Measurements from ENCODE around the gene COQ8B.

The COQ8B gene

DNA sequence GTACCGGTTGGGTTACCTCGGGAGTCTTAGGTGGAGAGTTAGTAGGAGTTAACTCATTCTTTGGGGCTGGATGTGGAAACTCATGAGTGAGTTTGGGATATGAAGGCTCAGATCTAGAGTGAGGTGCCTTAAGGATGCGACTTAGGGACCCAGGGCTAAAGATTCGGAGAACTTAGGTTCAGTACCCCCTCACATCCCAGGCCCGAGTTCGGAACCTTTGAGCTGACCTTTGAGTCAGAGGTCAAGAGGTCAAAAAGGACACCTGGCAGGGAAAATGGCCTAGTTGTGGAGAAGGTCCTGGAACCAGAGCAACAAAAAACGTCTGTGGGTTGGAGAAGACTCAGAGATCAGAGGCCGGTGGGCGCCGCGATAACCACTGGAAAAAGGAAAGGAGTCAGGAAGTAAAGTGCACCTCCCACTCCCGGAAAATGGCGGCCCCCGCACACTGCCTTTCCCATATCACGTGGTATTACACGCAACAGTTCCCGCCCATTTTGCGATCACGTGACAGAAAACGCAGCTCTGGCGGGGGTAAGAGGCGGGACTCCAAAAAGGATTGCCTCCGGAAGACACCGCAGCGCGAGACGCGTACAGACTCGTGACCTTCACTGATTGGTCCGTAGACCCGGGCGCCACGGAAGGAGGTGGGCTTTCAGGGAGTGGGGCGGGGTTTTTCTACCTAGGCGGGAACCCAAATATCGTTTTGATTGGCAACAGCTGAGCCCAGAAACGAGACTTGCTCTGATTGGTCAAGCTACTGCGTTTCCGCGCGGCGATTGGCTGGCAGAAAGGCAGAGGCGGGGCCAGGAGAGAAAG is 33.6 kb upstream of the COQ8B start, which contains the start of gene ACTMAP:
ACTMAP (minus strand) TSS at position 420 of the 816 bp plus-strand sequence. CDS start 674 bp downstream, outside the sequence.
- H3K27ac Mint-ChIP-seq: peak within 1 kb of the TSS; percentile 95
- no peaks in the 10 kb centered on the region for H3K9me3 Mint-ChIP-seq
- H3K27me3 Mint-ChIP-seq: no peaks in the 10 kb centered on the region
- peaks cover 5% of the 10 kb centered on the region for H3K36me3 Mint-ChIP-seq
- peak; percentile 98 to 99 for DNase-seq (ENCODE audit: low spot score in 2 of 2)
- peak within 1 kb of the TSS; percentile 100 for H3K4me3 Mint-ChIP-seq
- peak; percentile 84 for ATAC-seq (ENCODE audit: low read depth)
- H3K4me1 Mint-ChIP-seq: peaks cover 37% of the 10 kb centered on the region

DNA sequence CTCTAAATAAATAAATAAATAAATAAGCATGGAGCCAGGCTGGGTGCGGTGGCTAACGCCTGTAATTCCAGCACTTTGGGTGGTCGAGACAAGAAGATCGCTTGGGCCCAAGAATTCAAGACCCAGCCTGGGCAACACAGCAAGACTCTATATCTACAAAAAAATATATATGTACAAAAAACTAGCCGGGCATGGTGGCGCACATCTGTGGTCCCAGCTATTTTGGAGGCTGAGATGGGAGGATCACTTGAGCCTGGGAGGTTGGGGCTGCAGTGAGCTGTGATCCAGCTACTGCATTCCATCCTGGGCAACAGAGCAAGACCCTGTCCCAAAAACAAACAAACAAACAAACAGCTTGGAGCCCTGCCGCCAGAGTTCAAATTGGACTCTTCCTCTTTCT is 30.9 kb upstream of the COQ8B start:
- no peak for ATAC-seq (ENCODE audit: low read depth)
- no peaks in the 10 kb centered on the region for H3K27me3 Mint-ChIP-seq
- H3K4me1 Mint-ChIP-seq: peaks cover 24% of the 10 kb centered on the region
- H3K36me3 Mint-ChIP-seq: peaks cover under 1% of the 10 kb centered on the region
- no peak for DNase-seq (ENCODE audit: low spot score in 2 of 2)
- no peaks in the 10 kb centered on the region for H3K9me3 Mint-ChIP-seq
- no peak overlapping the region for H3K4me3 Mint-ChIP-seq
- no peak overlapping the region for H3K27ac Mint-ChIP-seq

DNA sequence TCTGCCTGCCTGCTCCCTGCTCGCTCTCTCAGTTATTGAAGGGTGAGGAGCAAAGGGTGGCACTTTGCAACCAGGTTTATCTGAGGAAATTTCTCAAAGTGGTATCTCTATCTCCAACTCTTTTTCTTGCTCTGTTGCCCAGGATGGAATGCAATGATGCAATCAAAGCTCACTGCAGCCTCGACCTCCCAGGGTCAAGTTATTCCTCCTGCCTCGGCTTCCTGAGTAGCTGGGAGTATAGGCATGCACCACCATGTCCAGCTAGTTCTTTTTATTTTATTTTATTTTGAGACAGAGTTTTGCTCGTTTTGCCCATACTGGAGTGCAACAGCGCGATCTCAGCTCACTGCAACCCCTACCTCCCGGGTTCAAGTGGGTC is 28.7 kb upstream of the COQ8B start:
- Mint-ChIP-seq H3K4me1 (peaks cover 22% of the 10 kb centered on the region), H3K36me3 (no peaks in the 10 kb centered on the region), H3K27me3 (no peaks in the 10 kb centered on the region), H3K4me3 (no peak overlapping the region), H3K9me3 (no peaks in the 10 kb centered on the region), H3K27ac (no peak overlapping the region)
- no peak for DNase-seq (ENCODE audit: low spot score in 2 of 2)
- ATAC-seq (ENCODE audit: low read depth): no peak

DNA sequence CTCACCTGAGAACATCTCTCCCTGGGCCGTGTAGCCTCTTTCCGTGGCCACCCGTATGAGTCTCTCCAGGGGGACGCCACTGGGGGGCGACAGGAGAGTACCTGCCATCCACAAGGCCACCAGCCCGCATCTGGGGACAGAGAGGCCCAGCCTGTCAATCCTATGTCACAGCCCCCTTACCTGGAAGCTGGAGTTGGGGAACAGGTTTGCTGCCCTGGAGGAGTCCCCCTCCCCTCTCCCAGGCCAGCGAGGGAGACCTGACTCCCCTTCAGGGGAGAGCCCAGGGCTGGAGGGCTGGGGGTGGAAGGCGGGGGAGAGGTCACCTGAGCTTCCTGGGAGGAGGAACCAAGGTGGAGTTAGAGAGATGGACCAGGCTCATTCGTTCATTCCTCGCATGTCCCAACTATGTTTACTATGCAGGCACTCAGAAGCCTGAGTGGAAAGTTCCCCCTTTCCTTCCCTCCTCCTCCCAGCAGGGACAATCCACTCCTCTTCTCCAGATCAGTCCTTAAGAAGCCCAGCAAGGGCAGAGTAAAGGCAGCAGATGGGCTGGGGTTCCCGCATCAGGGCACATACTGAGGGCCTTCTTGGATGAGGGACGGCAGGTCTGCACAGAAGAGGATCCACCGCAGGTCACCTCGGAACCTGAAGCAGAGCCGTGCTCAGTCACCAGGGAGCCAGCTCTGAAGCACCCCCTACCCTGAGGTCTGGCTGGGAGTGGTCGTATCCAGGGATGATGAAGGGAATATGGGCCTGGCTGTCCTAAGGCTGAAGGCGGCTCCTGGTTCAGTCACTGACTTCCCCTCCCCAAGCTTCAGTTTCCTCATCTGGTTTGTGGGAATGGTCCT is 28.1 kb upstream of the COQ8B start:
- peak; percentile 32 for ATAC-seq (ENCODE audit: low read depth)
- no peak overlapping the region for H3K4me3 Mint-ChIP-seq

DNA sequence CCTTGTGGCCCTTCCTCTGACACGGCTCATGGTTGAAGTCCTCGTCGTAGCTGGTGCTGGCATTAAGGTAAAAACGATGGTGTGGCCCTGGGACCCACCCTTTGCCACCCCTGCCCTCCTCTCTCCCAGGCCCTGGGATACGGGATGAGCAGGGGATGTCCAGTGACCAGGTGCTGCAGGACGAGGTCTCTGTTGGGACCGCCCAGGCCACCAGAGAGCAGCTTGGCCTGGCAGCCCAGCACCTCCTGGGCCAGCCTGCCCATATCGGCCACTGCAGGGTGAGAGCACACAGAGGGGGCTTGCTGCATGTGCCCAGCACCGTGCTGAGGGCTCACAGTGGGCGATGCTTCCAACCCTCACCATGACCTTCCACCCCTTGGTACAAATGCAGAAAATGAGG is 27.2 kb upstream of the COQ8B start:
- ATAC-seq (ENCODE audit: low read depth) (no peak), DNase-seq (ENCODE audit: low spot score in 2 of 2) (no peak)
- peaks cover 8% of the 10 kb centered on the region for H3K4me1 Mint-ChIP-seq
- H3K4me3 Mint-ChIP-seq: no peak overlapping the region
- H3K27me3 Mint-ChIP-seq: no peaks in the 10 kb centered on the region
- peaks cover 5% of the 10 kb centered on the region for H3K36me3 Mint-ChIP-seq
- H3K27ac Mint-ChIP-seq: no peak overlapping the region
- no peaks in the 10 kb centered on the region for H3K9me3 Mint-ChIP-seq

More for the DNA sequence above, 28.1 kb upstream of the COQ8B start:
- Mint-ChIP-seq H3K36me3 (no peaks in the 10 kb centered on the region), H3K27ac (no peak overlapping the region), H3K4me1 (peaks cover 16% of the 10 kb centered on the region), H3K27me3 (no peaks in the 10 kb centered on the region), H3K9me3 (no peaks in the 10 kb centered on the region)
- DNase-seq (ENCODE audit: low spot score in 2 of 2): no peak

DNA sequence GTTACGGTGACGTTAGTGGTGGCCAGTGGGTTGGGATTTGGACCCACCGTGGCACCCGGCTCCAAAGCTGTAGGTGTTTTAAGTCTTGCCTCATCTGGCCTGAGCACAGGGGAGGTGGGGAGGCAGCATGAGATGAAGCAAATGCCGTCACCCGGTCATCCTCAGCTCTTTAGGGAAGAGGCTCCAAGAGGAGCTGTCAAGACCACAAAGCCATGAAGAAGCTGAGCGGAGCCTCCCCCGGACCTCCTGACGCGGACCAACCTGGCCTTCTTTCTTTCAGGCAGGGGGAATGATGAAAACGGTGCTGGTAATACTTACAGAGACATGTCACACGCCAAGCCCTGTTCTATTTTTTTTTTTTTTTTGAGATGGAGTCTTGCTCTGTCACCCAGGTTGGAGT is 26.2 kb upstream of the COQ8B start:
- H3K4me1 Mint-ChIP-seq: peaks cover 3% of the 10 kb centered on the region
- no peaks in the 10 kb centered on the region for H3K27me3 Mint-ChIP-seq
- no peak overlapping the region for H3K27ac Mint-ChIP-seq
- no peak for DNase-seq (ENCODE audit: low spot score in 2 of 2)
- no peak for ATAC-seq (ENCODE audit: low read depth)
- H3K4me3 Mint-ChIP-seq: no peak overlapping the region
- H3K9me3 Mint-ChIP-seq: no peaks in the 10 kb centered on the region
- peaks cover 7% of the 10 kb centered on the region for H3K36me3 Mint-ChIP-seq

DNA sequence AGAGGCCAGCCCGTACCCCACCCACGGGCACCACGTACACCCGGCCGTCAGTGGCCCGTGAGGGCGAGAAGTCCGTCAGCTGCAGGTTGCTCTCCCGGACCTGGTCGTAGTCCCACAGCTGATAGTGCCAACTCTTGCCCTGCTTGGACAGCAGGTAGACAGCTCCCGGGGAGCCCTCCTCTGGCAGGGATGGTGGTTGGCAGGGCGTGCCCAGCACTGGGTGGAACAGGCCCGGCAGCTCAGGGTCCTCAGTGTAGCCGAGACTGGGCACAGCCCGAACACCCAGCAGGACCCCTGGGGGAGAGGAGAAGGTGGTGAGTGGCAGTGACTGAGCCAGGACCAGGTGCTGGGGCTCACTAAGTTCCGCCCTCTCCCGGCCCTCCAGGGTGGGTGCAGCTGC is 25.8 kb upstream of the COQ8B start:
- Mint-ChIP-seq H3K27me3 (no peaks in the 10 kb centered on the region), H3K36me3 (peaks cover 9% of the 10 kb centered on the region), H3K27ac (no peak overlapping the region), H3K9me3 (no peaks in the 10 kb centered on the region), H3K4me1 (peaks cover 3% of the 10 kb centered on the region), H3K4me3 (no peak overlapping the region)
- no peak for ATAC-seq (ENCODE audit: low read depth)
- DNase-seq (ENCODE audit: low spot score in 2 of 2): no peak

DNA sequence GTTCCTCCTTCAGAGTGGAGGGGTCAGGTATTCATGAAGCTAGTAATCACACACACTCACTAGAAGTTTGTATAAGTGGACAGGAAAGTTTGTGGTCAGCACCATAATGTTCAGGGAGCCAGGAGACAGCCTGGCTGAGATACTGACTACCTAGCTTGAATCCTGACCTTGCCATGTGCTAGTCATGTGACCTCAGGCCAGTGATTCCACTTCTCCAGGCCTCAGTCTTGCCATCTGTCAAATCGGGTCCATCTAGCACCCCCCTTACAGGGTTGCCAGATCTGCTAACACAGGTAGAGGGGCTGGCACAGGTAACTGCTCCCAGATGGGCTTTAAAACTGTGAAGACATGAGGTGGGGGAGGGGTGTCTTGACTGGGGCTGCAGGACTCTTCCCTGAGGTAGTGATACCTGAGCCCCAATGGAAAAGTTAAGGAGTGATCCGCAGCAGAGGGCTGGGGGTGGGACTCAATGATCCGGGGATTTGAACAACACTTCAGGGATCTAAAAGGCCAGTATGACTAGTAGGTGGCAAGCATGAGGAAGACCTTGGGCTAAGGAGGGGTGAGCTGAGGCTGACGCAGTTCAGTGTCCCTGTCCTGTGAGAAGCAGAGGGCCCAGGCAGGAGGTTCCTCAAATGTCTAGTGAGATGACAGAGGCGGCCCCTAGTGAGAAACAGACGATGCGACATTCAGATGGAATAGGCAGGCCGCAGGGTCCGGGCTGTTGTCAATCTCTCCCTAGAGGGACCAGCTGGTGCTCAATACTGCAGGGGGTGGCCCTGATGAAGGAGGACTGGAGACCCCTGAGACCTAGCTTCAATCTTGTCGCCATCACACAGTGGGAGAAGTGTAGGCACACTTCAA is 25.1 kb upstream of the COQ8B start:
- Mint-ChIP-seq H3K27me3 (no peaks in the 10 kb centered on the region), H3K27ac (no peak overlapping the region), H3K4me1 (peaks cover 3% of the 10 kb centered on the region)

DNA sequence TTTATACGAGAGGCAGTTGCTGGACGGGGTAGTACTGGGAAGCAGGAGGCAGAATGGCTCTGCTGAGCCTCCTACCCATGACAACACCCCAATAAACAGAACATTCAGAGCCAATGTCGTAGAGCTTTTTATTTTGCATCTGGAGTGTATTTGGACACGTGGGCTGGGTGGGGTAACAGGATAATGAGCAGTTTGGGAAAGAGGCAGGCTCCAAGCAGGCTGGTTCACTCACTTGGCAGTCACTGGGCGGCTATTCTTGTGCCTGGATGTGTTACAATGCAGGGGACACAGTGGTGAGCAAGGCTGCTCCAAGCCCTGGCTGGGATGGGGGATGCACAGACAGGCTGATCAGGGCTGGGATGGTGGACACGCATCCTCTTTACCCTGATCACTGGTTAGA is 24.1 kb upstream of the COQ8B start:
- no peak for DNase-seq (ENCODE audit: low spot score in 2 of 2)
- Mint-ChIP-seq H3K9me3 (no peaks in the 10 kb centered on the region), H3K4me3 (no peak overlapping the region), H3K27ac (peak overlapping the region; percentile 70), H3K4me1 (peaks cover 3% of the 10 kb centered on the region), H3K27me3 (no peaks in the 10 kb centered on the region), H3K36me3 (peaks cover 11% of the 10 kb centered on the region)
- ATAC-seq (ENCODE audit: low read depth): no peak

More for the DNA sequence above, 25.1 kb upstream of the COQ8B start:
- ATAC-seq (ENCODE audit: low read depth): no peak
- Mint-ChIP-seq H3K36me3 (peaks cover 11% of the 10 kb centered on the region), H3K9me3 (no peaks in the 10 kb centered on the region), H3K4me3 (no peak overlapping the region)
- DNase-seq (ENCODE audit: low spot score in 2 of 2): no peak

DNA sequence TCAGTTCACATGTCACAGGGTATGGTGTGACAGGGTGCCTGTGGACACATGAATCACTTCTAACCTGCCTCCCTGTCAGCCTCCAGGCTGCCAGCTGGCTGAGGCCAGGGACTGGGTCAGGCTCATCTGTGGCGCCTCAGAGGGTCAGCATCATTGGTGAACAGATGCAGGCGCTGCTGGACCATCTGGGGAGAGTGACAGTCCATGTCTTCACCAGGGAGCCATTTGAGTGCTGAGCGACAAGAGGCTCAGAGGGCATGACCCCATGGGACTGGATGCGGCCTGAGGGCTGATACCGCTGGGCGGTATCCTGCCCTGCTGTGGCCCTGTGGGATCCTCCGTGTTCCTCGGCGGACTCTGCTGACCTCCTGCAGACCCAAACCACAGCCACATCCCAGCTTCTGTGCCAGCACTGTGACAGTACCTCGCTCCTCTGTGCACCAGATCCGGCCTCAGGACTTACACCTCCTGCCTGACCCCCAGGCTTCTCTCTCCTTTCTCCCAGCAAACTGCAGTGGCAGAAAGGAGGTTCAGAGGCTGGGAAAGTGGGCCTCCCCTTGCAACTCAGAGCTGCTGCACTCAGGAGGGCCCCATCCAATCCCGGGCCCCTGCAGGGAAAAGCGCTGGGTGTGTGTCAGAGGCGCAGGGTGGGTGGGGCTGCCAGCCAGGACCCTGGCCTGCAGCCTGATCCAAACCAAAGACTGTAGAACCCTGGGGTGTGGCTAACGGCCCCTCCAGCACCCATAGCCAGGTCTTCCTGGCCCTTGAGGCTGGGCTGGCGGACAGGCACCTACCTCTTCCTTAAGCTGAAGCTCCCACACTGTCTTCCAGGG is 23.4 kb upstream of the COQ8B start:
- H3K36me3 Mint-ChIP-seq: peaks cover 18% of the 10 kb centered on the region
- H3K9me3 Mint-ChIP-seq: no peaks in the 10 kb centered on the region
- H3K27me3 Mint-ChIP-seq: no peaks in the 10 kb centered on the region
- peaks cover 5% of the 10 kb centered on the region for H3K4me1 Mint-ChIP-seq
- H3K27ac Mint-ChIP-seq: no peak overlapping the region
- H3K4me3 Mint-ChIP-seq: no peak overlapping the region
- ATAC-seq (ENCODE audit: low read depth) (no peak), DNase-seq (ENCODE audit: low spot score in 2 of 2) (no peak)

DNA sequence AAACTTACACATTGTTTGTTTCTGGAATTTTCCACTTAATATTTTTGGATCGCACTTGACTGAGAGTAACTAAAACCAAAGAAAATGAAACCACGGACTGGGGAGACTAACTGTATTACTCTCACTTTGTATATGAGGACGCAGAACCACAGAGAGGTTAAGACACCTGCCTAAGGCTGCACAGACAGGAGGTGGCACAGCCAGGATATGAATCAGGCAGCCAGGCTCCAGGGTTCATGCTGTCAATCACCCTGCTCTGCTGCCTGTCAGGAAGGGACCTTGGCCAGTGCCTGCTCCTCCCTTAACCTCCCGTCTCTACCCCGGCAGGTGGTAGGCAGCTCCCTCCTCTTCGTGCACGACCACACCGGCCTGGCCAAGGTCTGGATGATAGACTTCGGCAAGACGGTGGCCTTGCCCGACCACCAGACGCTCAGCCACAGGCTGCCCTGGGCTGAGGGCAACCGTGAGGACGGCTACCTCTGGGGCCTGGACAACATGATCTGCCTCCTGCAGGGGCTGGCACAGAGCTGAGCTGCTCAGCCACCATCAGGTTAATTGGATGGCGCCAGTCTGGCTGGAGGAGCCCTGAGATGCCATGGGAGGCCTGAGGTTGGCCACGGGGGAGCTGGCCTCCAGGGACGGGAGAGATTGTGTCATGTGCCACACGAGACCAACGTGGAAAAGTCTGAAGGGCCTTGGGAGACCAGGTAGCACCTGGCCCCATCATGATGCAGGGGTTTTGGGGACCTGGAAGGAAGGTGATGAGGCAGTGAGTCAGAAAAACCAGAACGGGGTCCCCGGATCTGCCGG is 22.5 kb upstream of the COQ8B start:
- Mint-ChIP-seq H3K4me1 (peaks cover 5% of the 10 kb centered on the region), H3K27me3 (no peaks in the 10 kb centered on the region), H3K36me3 (peaks cover 22% of the 10 kb centered on the region), H3K9me3 (no peaks in the 10 kb centered on the region), H3K27ac (no peak overlapping the region), H3K4me3 (no peak overlapping the region)
- no peak for DNase-seq (ENCODE audit: low spot score in 2 of 2)
- ATAC-seq (ENCODE audit: low read depth): no peak

DNA sequence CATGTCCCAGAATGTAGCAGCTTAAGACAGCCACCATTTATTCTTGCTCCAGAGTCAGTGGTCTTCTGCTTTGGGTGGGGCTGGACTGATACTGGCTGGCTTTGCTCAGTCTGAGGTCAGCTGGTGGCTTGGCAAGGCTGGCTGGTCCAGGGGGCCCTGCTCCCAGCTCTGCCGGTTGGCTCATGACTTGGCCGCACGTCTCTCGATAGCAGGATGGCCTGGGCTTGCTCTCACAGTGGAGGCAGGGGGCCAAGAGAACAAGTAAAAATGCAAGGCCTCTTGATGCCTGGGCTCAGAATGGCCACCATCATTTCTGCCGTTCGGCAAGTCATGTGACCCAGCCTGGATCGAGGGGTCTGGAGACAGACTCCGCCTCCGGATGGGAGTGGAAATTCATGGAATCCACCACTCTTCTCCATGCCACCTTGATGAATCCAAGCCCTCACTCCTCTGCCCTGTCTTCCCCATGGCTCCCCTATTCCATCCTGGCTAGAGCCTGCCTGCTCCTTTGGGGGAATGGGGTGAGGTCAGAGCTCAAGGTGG is 20.5 kb upstream of the COQ8B start:
- ATAC-seq (ENCODE audit: low read depth) (no peak), DNase-seq (ENCODE audit: low spot score in 2 of 2) (no peak)
- H3K27ac Mint-ChIP-seq: no peak overlapping the region
- H3K4me1 Mint-ChIP-seq: peaks cover 5% of the 10 kb centered on the region
- H3K27me3 Mint-ChIP-seq: no peaks in the 10 kb centered on the region
- no peaks in the 10 kb centered on the region for H3K9me3 Mint-ChIP-seq
- H3K4me3 Mint-ChIP-seq: no peak overlapping the region
- peaks cover 35% of the 10 kb centered on the region for H3K36me3 Mint-ChIP-seq
